IPS-15b (cell line): Measurements from ENCODE around the gene TTC8.

Experiments used
- H3K27me3 ChIP-seq: one replicate; pipeline ENCODE4 v1.6.1; 2013; ENCODE audit warnings: low read length; ENCODE audit not compliant: control insufficient read depth, insufficient read depth
- H3K36me3 ChIP-seq: one replicate; pipeline ENCODE4 v1.6.1; 2013; ENCODE audit warnings: low read length; ENCODE audit not compliant: control insufficient read depth, insufficient read depth
- H3K4me1 ChIP-seq: one replicate; pipeline ENCODE4 v1.6.1; 2013; ENCODE audit warnings: mild to moderate bottlenecking, low read length; ENCODE audit not compliant: control insufficient read depth, insufficient read depth
- H3K4me3 ChIP-seq: one replicate; pipeline ENCODE4 v1.5.1; 2013; ENCODE audit warnings: low read depth, low read length
- H3K9ac ChIP-seq: one replicate; pipeline ENCODE4 v1.6.1; 2013; ENCODE audit warnings: low read depth, mild to moderate bottlenecking, low read length
- H3K9me3 ChIP-seq: one replicate; pipeline ENCODE4 v1.6.1; 2013; ENCODE audit warnings: mild to moderate bottlenecking, low read length; ENCODE audit not compliant: control insufficient read depth, insufficient read depth

Gene TTC8

DNA sequence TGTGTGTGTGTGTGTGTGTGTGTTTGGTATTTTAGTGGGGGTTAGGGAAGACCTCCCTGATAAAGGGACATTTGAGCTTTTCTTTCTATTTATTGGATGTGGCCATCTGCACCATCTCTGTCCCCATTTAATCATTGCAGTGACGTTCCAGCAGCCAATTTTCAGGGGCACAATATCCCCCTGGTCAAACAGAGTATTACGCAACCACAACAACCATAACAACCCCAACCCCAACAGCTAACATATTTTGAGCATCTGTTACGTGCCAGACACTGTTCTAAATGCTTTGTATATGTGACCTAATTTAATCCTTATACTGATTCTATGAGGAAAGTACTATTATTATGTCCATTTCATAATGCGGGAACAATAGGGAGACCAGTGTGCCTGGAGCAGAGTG lies 87.4 kb downstream of the TTC8 start:
- no peaks in the 10 kb centered on the region for H3K36me3 ChIP-seq
- H3K9ac ChIP-seq: no peak overlapping the region
- no peak overlapping the region for H3K4me3 ChIP-seq
- no peaks in the 10 kb centered on the region for H3K27me3 ChIP-seq
- no peaks in the 10 kb centered on the region for H3K4me1 ChIP-seq
- H3K9me3 ChIP-seq: no peaks in the 10 kb centered on the region

DNA sequence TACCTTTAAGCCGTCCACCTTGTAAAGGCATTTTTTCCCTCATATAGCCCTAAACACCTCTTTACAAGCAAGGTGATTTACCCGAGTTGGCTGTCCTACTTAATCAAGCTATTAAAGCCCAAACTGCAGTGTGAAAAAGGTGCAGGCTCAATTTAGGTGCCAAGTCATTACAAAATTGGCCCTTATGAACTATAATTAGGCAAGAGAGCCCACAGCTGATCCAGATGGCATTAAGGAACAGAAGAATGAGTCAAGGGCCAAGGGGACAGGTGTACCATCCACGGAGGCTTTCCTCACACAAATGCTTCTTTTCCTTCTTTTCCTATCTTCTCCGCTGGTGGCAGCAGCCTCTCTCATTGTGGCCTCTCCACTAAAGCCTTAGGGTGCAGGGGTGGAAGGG lies 90.5 kb downstream of the TTC8 start:
- no peak overlapping the region for H3K4me3 ChIP-seq
- H3K36me3 ChIP-seq: no peaks in the 10 kb centered on the region
- no peak overlapping the region for H3K9ac ChIP-seq
- no peaks in the 10 kb centered on the region for H3K27me3 ChIP-seq
- no peaks in the 10 kb centered on the region for H3K9me3 ChIP-seq
- H3K4me1 ChIP-seq: no peaks in the 10 kb centered on the region

DNA sequence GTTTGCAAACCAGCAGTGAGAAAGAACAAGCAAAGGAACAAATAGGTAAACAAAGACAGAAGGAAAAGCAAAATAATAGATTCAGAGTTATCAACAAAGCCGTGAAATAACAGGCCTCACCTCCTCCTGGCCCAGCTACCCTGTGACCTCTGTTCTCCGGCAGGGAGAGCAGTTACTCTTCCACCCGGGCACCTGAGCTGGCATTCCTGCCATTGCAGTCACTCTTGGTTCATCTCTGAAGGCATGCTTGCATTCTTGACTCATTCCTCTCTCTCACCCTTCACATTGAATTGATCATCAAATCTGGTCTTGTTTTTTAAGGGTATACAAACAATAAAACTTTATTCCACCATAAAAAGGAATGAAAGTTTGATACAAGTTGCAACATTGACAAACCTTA lies 95.1 kb downstream of the TTC8 start:
- H3K27me3 ChIP-seq: no peaks in the 10 kb centered on the region
- peaks cover 5% of the 10 kb centered on the region for H3K9me3 ChIP-seq
- H3K9ac ChIP-seq: no peak overlapping the region
- no peaks in the 10 kb centered on the region for H3K4me1 ChIP-seq
- no peak overlapping the region for H3K4me3 ChIP-seq
- H3K36me3 ChIP-seq: no peaks in the 10 kb centered on the region
